Stimulated activated CD8-positive, alpha-beta memory T cell treated with anti-CD3 and anti-CD28 coated beads, Interleukin-2, amount 100 ng/mL, for 1 hour (primary cell): ENCODE data around the gene PKDREJ.
A peak's percentile ranks its signal among the peaks of the same experiment; 100 is the strongest.
"Not testable (repeated sequence)": the region's sequence is repeated elsewhere in the genome, so short reads cannot be mapped to it uniquely, and the experiment has no call there.

ENCODE experiments used
- DNase-seq, 2 donors: peaks; one replicate each; pipeline ENCODE4 v3.0.0-alpha.2; 2020; ENCODE audit warnings: low read depth in 2 of 2

The PKDREJ gene

GRCh38 chr22:46263216-46263590 is at the start of gene PKDREJ:
Gene PKDREJ (minus strand): TSS chr22:46263343. CDS start chr22:46263322, 21 bp downstream.
- DNase-seq: no peak

GRCh38 chr22:46312848-46313247 is 49.7 kb upstream of the PKDREJ start:
- DNase-seq: not testable (repeated sequence)

GRCh38 chr22:46312056-46312455 is 48.9 kb upstream of the PKDREJ start:
- no peak for DNase-seq

GRCh38 chr22:46309526-46310085 is 46.5 kb upstream of the PKDREJ start:
- no peak for DNase-seq

- DNase-seq: no peak
Observed at GRCh38 chr22:46308283-46308988, 45.3 kb upstream of the PKDREJ start.

GRCh38 chr22:46303347-46303965 is 40.3 kb upstream of the PKDREJ start:
- no peak for DNase-seq

GRCh38 chr22:46300491-46300890 is 37.3 kb upstream of the PKDREJ start:
- no peak for DNase-seq

- no peak for DNase-seq
Observed at GRCh38 chr22:46299101-46299500, 36.0 kb upstream of the PKDREJ start.

GRCh38 chr22:46297151-46297812 is 34.1 kb upstream of the PKDREJ start:
- no peak for DNase-seq

GRCh38 chr22:46296257-46297150 is 33.4 kb upstream of the PKDREJ start, which contains the start of gene GTSE1:
Gene GTSE1 (plus strand): TSS chr22:46296870. CDS start chr22:46297401, 531 bp downstream.
- DNase-seq: peak; percentile 94 to 95

- no peak for DNase-seq
Observed at GRCh38 chr22:46295277-46295971, 32.3 kb upstream of the PKDREJ start.

GRCh38 chr22:46294784-46295183 is 31.6 kb upstream of the PKDREJ start:
- no peak for DNase-seq

- DNase-seq: no peak
Observed at GRCh38 chr22:46293577-46294260, 30.6 kb upstream of the PKDREJ start.

- no peak for DNase-seq
Observed at GRCh38 chr22:46292732-46293131, 29.6 kb upstream of the PKDREJ start.

GRCh38 chr22:46292173-46292572 is 29.0 kb upstream of the PKDREJ start:
- DNase-seq: no peak

GRCh38 chr22:46290843-46291785 is 28.0 kb upstream of the PKDREJ start:
- no peak for DNase-seq

- no peak for DNase-seq
Observed at GRCh38 chr22:46290121-46290842, 27.1 kb upstream of the PKDREJ start.

GRCh38 chr22:46289244-46289891 is 26.2 kb upstream of the PKDREJ start:
- DNase-seq: no peak
